DND-41 (cell line): ENCODE data around the gene PLEKHG1.

ENCODE experiments used
- EZH2 ChIP-seq: IDR thresholded peaks from 3 replicates; pipeline ENCODE4 v1.6.1; 2012; ENCODE audit warnings: borderline replicate concordance, low read depth, mild to moderate bottlenecking, moderate library complexity, low read length, inconsistent platforms; ENCODE audit not compliant: severe bottlenecking
- TF ChIP-seq, protein P1 (sequence below): IDR thresholded peaks from 2 replicates; pipeline ENCODE4 v1.5.1; 2012; ENCODE audit warnings: borderline replicate concordance, low read length, moderate library complexity, mild to moderate bottlenecking; ENCODE audit not compliant: poor library complexity, severe bottlenecking; ENCODE audit errors: extremely low read depth

DNA sequence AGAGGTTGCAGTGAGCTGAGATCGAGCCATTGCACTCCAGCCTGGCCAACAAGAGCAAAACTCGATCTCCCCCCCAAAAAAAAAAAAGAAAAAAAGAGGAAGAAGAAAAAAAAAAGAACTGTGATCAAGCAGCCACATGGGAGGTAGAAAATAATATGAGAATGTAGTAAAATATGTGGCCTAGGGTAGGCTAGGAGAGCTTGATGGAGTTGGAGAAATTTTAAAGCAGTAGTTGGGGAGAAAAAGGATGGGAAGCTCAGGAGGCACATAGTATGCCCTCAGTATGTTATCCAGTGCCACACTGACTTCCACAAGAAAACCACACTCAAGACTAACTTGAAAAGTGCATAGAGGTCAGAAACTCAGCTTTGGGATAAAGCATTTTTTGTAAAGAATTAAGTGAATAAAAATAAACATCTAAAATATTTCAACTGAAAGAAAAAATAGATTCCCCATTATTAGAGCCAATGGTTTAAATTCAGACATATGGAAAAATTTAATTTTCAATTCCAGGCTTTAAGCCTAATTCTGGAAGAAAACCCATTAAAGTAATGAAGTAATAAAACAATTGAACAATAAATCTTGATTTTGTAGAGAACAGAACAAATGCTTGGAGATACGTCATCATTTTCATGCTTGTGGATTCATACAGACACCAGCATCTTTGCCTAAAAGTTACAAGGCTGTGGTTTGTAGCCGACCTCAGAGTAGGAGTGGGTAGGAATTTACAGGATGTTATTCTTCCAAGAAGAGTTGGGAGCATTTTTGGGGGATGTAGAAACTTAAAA is 34.7 kb downstream of the PLEKHG1 start:
- TF ChIP-seq, protein P1, sequence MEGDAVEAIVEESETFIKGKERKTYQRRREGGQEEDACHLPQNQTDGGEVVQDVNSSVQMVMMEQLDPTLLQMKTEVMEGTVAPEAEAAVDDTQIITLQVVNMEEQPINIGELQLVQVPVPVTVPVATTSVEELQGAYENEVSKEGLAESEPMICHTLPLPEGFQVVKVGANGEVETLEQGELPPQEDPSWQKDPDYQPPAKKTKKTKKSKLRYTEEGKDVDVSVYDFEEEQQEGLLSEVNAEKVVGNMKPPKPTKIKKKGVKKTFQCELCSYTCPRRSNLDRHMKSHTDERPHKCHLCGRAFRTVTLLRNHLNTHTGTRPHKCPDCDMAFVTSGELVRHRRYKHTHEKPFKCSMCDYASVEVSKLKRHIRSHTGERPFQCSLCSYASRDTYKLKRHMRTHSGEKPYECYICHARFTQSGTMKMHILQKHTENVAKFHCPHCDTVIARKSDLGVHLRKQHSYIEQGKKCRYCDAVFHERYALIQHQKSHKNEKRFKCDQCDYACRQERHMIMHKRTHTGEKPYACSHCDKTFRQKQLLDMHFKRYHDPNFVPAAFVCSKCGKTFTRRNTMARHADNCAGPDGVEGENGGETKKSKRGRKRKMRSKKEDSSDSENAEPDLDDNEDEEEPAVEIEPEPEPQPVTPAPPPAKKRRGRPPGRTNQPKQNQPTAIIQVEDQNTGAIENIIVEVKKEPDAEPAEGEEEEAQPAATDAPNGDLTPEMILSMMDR, result no peak
- no peak for TF ChIP-seq EZH2
